HG03175 (cell line): ENCODE results near the gene KCNN3.

Source experiments
- ATAC-seq: cut with Tn5 transposase; IDR thresholded peaks from one replicate; pipeline ENCODE4 v1.9.1; 2021; ENCODE audit warnings: mild to moderate bottlenecking, moderate library complexity; ENCODE audit not compliant: unreplicated experiment

Gene KCNN3

DNA sequence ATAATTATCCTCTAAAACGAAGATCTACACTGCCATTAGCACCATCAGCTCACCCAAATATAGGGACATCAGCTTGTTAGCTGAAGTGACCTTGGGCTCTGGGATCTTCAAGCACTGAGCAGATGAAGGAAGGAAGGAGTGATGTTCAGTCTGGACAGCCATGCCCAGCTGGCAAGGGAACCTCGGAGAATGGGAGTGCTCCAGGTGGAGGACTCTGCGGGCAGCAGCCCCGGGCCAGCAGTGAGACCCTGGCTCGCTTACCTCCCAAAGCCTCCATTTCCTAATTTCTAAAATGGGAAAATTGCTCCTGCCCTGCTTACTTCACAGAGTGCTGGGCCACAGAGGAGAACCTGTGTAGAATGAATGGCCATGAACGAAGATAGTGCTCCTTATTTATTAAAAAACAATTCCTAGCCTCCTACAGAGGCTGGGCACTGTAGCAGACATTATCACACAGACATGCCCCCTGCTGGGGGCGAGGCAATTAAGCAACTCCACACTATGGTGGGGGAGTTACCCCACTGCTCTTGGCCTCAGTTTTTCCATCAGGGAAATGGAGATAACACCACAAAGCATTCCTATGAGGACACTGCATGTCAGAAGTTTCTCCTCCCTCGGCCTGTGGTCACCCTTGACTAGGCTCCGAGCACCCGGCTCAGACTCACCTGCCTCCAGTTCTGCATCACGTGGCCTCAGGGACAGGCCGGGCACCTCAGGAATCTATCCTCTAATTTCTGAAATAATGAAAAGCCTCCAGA lies 117.6 kb downstream of the KCNN3 start:
- ATAC-seq, result no peak

DNA sequence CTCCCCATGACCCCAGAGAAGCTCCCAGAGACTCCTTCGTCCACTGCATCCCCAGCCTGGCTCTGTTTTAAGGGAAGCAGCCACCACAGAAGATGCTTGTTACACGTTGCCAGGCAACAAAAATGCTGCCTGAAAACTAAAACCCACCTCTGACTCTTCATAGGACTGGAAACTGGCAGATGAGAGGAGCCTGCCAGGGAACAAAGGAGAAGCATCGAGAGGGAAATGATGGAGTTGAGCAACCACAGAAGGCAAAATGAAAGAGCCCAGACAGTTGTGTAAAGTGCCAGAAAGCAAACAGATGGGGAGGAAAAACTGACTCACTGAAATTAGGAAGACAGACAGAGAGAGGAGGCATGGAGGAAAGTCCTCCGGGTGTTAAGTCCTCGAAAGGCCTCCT lies 118.4 kb downstream of the KCNN3 start:
- no peak for ATAC-seq

DNA sequence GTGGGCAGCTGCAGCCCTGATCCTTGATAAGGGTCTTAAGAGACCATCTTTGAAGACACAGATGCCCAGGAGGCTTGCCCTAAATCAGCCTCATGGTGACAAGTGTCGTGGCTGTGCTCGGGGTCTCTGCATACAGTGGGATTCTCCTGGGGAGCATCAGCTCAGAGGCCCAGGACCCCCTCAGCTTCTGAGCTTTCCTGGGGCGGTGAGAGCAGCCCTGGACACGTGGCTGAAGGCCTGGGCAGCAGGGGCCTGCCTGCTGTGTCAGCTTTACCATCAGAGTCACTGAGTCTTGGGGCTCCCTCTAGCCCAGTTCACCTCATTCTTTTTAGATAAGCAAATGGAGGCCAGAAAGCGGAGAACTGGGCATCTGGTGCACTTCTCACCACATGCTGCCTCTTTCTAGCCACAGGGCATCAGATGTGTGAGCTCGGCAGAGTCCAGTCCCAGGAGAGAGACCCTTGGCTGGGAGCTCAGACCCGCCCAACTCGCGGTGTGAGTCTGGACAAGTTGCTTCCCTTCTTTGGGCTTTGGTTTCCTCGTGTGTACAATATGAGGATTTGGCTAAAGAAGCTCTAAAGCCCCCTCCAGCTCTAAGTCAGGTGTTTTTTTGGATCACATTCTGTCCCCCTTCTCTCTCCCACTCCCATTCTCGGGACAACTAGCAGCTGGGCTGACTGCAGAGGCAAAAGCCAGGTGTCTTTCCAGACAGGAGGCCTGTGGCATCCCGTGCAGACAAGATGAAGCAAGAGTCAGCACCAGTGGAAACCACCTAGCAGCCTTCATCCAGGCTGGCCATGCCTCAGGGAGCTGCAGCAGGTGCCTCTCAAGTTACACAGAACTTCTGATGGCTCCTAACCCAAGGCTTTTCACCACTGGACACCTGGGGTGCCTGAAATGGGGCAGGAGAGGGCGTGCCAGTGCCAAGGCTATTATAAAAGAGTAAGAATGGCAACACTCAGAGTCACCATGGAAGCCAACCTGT lies 119.1 kb downstream of the KCNN3 start:
- no peak for ATAC-seq

DNA sequence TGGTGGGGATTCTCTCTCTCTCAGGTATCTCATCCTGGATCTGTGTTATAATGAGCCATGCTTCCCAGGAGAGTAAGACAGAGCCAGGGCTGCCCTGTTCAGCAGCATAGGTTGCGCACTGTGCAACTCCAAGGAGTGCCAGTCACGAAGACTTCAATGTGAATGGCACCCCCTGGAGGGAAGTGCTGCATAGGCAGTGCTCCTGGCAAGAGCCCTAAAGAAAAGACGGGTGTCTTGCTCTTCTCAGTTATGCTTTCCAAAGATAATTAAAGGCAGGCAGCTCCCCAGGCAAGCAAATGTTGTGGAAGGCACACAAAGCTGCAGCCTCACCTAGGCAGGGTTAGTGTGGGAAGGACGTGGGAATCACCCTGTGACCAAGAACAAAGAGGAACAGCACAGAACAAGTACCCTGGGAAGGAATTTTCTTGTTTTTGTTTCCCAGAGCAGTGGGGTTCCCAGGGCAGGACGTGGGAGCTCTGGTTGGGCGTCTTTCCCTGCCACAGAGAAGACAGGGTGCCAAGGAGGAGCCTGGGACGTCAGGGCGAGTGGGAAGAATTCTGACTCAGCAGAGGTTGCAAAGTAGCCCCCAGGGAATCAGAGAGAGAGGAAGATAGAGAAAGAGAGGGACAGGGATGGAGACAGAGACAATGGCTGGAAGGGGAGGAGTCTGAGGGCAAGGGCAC lies 120.9 kb downstream of the KCNN3 start:
- no peak for ATAC-seq

DNA sequence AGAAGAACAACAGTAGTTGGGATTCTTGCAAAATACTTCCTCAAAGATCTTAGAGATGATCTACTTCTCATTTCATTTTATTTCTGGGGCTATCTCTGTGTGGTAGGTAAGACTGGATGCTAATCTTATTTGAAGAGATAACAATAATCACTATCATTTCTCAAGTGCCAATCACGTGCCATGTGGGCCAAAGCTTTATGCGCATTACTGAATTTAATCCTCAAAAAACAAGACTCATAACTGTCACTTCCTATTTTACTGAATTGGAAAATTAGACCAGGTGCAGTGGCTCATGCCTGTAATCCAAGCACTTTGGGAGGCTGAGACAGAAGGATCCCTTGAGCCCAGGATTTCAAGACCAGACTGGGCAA lies 121.7 kb downstream of the KCNN3 start:
- ATAC-seq, result no peak

DNA sequence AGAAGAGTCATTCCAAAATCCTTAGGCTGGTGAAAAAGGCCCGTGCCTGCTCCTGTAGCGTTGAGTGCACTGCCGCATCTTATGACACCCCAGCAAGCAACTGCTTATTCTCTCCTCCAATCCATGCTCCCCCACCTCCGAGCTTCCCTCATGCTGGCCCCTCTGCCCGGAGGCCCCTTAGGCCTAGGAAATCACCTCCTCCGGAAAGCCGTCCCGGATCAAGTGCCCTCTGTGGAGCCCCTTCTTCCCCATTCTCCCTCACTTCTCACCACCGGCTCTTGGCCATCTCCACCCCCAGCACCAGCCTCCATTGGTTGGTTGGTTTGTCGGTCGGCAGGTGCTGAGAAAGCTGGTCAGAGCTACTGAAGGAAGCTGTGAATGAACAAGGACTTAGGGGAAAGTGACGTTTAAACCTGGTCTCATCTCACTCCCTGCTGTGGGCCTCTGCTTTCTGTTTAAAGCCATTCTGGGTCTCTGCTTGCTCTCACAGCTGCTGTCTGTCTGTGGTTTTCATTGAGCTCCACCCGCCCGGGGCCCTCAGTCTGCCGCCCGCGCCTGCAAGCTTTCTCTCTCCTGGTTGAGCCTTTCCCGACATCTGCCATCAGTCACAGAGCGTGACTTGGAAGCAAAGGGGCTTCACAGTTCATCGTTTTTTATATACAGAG lies 122.2 kb downstream of the KCNN3 start:
- ATAC-seq, result peak; percentile 83

DNA sequence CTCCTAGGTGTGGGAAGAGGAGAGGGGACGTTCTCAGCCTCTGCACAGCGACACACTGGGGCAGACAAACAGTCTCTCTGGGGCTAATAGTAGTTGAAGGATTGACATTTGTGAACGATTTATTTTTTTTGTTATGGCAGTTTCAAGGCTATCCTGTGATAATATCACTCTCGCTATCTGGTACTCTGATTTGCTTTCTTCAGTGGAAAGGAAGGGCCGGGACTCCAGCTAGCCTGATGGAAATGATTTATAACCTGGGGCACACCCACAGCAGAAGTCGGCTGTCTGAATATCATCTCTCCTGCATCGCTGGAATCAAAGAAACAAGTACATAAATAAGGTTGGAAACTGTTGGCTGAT lies 122.7 kb downstream of the KCNN3 start:
- no peak for ATAC-seq

DNA sequence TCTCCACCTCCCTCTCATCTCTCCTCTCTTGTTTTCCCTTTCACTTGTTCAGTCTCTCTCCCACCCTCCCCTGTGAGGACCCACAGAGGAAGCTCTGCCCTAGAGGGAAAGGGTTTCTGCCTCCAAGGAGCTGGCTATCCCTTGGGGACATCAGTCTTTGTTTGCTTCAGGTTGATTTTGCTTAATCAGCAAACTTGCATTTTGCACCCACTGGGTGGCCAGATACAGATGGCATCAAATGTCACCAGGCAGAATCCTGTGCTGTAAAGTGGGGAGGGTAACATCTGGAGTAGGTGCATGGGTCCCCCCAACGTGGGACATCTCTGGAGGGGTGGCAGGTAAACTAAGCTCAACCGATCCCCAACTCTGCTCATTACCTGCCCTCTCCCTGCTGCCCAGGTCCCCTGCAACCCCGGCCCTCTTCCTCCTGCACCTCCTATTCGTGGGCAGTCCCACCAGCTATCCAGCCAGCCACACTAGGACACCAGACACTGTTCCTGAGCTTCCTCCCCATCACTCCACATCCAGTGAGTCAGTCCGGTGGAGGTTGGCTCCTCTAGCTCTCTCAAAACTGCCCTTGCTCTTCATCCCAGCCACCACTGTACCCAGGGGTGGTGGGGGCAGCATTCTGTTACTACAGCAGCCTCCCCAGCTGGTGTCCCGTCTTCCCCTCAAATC lies 123.3 kb downstream of the KCNN3 start:
- ATAC-seq, result no peak

DNA sequence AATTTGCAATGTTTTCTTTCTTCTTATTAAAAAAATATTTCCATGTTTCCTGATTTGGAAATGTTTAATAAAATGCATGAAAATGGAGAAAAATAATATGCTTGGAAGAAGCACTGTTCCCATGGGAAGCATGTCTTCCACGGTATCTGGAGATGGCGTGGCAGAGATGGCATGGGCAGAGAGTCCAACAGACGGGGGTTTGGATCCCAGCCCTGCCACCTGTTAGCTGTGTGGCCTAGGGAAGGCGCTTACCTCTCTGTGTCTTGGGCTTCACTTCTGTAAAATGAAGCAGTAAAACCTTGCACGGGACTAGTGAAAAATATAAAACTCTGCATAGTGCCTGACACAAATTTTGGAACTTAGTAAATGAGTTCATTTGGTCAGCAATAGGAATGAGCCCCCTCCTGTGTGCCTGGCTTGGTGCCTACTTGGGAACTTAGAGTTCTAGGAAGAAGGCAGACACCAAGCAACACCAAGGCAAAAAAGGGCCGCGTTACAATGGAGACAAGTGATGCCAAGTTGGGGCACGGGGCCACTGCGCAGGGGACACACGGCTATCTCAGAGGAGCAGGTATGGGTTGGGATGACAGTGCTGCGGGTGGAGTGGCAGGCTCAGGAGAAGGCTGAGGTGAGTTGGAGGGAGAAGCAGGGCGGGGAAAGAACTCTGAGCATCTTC lies 124.2 kb downstream of the KCNN3 start:
- no peak for ATAC-seq

DNA sequence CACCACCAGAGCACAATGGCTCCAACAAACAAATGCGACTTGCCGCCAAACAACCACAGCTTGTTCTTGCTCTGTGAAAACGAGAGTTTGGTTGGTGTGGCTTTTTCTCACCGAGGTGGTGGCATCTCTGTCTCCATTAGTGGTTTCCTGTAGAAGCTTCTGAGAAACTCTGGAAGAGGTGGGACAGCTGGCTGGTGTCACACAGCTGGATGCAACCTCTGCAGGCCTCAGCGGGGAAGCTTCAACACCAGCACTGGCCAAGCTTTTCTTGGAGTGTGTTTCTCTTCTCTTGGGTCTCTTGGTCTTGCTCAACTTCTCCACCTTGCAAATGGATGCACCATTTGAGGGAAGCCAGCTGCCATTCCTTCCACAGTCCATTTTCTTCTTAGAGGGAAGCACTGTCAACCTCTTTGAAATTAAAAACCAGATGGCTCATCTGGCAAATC lies 124.8 kb downstream of the KCNN3 start:
- no peak for ATAC-seq

DNA sequence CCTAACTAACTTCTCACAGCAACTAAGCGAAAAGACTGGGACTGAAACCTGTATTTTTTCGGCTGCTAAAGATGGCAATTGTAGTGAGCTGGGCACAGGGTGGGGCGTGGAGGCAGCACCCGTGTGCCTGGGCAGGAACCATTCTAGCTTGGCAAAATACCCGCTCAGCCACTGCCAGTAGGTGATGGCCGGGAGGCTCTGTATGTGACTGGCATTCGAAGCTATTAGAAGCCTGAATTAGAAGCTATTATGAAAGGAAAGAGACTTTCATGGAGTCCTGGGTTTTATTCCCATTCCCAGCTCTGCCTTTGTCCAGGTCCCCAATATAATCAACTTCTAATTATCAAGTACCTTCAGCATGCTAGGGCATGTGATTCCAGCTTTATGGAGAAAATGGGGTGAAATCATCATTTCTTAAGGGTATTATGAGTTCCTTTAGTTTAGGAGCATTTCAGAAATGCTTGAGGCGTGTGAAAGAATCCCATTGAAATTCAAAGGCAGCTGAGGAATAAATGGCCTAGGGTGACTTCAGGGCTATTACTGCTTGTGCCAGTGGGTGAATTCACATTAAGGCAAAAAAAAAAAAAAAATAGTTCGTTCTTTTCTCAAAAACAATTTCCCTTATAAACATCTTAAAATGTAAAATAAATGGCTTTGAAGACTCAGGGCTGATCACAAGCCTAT lies 125.6 kb downstream of the KCNN3 start:
- no peak for ATAC-seq

DNA sequence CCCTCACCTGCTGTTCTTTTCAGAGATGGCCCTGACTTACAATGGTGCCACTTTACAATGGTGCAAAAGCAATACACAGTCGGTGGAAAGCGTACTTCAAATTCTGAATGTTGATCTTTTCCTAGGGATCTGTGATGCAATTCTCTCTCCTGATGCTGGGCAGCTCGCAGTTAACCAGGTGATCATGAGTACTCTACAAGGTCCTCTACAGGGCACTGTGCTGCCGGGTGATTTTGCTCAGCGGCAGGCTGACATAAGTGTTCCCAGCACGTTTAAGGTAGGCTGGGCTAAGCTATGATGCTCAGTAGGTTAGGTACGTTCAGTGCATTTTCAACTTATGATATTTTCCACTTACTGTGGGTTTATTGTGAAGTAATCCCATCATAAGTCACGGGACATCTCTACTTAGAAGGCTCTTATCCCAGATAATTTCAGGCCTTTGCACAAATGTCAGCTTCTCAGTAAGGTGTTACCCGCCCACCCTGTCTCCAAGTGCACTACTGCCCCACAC lies 126.5 kb downstream of the KCNN3 start:
- no peak for ATAC-seq

DNA sequence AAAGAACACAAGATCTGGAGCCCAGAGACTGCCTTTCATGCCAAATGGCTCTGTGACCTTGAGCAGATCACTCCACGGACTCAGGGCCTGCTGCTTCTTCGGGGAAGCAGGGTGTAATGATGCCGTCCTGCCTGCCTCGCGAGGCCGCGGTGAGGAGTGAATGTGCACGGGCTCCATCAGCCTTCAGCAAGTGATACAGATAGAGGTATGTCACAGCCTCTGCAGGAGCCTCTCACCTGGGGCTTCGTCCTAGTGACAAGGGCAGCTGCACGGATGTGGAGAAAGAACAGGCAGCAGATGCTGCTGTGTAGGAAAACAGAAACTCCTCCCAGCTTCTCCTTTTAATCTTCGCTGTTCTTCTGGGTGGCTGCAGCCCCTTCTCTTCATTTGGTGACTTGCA lies 127.5 kb downstream of the KCNN3 start:
- no peak for ATAC-seq

DNA sequence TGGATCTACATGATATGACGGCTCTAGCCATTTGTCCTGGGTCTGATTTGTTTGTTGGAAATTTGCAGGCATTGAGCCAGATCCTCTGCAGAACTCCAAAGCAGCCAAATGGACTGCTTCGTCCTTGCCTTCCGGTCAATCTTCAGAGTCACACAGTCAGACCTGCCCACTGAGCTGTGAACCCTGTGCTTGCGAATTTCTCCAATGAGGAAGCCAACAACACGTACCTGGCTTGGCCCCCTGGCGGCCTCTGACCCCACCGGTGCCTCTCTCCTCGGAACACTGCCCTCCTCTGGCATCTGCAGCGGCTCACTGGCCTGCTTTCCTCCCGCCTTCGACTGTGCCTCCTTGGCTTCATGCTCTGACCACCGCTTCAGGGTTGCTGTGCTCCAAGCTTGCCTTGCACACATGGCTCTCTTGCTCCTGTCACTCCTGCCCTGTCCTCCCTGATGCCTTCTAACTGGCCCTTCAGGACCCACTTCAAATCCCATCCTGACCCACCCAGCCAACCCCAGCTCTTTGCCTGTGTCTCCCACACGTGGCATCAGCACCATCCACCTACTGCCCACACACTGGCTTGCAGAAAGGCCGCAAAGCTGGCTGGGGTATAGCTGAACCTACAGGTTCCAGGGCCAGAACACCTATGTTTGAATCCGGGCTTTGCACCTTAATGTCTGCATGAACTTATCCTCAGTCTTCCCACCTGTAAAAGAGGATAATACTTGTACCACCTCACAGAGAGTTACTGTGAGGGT lies 128.2 kb downstream of the KCNN3 start:
- no peak for ATAC-seq

DNA sequence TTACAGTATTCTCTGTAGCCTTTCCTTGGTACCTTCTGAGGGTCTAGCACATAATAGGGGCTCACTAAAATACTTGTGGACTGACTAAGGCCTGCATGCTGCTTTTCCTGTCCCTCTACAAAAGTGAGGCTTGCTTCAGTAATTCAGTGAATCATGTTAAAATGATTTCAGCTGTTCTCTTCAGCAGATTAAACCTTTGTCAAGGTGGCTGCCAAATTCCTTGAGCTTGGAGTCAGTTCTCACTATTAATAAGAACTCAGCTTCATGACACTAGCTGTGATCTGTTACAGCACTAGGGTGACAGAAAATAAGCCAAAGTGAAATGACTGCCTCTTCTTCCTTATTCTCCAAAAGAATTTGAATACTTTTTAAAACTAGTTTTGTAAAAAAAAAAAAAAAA lies 128.8 kb downstream of the KCNN3 start:
- no peak for ATAC-seq

DNA sequence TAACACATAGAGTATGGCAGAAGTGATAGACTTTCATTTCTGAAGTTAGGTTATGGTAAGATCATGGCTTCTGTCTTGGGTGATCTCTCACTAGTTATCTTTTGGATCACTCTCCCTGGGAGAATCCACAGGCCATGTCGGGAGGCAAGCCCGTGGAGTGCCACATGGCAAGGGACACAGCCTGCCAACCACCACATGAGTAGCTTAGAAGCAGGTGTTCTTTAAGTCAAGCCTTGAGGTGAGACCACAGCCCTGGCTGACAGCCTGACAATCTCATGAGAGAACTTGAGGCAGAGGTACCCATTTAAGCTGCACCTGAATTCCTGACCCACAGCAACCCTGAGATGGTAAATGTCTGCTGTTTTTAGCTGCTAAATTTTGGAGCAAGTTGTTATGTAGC lies 130.4 kb downstream of the KCNN3 start:
- ATAC-seq, result no peak

DNA sequence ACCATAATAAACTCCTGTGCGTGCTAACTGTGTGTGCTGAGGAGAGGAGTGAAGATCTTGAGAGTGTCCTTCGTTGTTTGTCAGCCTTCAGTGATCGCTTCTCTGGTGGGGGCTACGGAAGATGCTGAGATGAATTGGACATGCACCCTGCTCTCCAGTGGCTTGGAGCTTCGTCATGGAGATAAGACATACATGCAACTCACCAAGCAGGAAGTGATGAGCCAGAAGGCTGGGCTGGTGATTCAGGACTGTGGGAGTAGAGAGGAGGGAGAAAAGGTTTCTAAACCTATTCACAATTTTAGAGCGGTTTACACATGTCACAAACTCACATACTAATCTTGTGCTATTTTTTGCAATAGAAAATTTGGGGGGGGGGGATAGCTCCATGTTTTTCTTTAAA lies 133.2 kb downstream of the KCNN3 start:
- no peak for ATAC-seq

DNA sequence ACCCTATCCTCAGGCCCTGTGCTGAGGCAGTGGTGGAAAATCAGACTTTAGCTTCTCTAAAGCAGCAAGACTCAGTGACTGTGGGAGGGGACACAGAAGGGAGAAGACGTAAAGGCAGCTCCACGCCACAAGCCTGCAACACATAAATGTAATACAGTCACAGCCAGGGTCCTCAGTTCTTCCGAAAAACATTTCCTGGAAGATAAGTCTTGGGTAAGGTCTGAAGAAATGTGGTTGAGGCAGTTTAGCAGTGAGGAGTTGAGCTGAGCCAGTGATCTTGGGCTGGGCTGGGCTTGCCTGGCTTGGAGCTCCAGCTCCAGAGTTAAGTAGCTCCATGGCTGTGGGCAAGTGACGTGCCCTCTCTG lies 134.3 kb downstream of the KCNN3 start:
- ATAC-seq, result no peak
